NCI-H146 treated with DMSO at 0.1 percent for 48 hours (cell line): Measurements from ENCODE around the gene ADPGK.

Source experiments
- DNase-seq: peaks from one replicate; lab custom pipeline; 2025; ENCODE audit not compliant: unreplicated experiment; lab: John Stamatoyannopoulos, UW

ADPGK gene

DNA sequence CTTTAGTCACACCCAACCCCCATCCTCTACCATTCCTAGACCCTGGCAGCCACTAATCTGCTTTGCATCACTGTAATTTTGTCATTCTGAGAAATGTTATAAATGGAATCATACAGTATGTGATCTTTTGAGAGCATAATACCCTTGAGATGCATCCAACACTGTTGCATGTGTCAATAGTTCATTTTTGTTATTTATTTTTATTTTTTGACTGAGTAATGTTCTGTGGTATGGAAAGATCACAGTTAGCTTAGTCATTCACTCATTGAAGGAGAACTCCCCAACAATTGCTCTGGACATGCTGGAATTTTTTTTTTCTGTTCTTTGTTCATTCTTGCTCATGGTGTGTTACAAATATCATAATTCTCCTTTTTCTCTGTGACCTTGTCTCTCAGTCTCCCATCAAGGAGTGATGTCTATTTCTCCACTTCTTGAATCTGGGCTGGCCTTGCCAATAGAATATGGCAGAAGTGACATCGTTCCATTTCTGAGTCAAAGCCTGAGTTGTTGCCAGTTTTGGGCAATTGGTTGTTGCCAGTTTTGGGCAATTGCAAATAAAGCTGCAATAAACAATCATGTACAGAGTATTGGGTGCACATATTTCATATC, 6.8 kb upstream of the ADPGK start:
- no peak for DNase-seq

GRCh38 chr15:72787526-72787925, 4.0 kb upstream of the ADPGK start:
- no peak for DNase-seq

DNA sequence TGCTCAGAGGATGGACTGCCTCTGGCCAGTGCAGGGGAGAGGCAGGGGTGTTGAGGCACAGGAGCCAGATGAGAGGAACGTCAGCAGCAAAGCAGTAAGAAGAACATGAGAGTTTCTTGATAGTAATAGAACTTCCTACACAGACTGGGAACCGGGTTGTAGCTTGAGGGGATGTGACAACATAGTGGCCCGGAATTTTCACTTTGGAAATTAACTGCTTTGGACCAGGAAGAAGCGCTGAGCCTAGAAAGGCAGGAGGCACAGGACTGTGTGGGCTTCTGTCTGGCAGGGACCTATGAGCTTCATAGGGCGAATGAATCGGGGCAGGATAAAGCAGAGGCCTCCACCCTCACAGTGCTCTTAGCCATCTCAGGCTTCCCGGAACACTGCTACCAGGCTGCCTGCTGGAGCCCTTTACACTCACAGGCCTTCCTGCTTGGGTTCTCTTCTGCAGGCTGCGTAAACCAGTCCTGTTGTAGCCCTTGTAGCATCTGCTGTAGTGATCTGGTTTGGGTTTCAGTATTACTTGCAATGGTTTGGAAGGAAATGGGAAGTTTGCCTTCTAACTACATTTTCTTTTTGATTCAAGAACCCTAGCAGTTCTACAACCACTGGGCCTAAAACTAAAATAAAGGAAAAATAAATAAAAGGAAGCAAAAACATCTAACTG, 3.3 kb upstream of the ADPGK start:
- no peak for DNase-seq

DNA sequence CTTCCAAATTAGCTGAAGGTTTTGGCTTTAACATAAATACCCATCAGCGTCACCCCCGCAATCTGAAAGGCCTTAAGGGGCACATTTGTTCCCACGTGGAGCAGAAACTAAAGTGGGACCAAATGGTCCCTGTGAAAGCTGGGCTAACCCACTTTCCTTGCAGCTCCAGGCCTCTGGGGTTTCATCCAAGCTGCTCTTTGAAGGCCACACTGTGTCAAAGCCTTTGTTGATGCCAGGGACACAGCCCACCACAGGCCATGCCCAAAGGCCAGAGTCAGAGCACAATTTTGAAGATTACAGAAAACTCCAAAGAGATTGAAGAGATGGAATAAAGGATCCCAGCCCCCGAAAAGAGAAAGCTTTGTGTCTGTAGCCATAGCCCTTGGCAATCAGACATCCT, 2.7 kb upstream of the ADPGK start:
- no peak for DNase-seq

DNA sequence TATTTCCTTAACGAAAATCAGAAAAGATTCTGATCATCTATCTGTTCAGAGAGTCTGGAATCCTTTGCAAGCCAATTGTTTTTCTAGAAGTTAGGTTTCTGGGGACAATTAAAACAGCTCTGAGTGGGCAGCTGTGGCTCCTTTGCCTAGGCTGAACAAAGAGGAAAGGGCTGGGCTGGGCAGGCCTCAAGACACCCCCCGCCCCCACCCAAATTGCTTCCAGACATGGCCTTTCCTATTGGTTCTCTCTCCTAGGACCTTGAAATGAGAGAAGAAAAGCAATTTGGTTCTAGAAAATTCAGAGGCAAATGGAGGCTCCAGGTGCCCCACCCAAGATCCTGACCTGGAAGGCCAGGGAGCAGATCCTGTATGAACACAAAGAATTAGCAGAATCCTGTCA, 2.3 kb upstream of the ADPGK start:
- no peak for DNase-seq

DNA sequence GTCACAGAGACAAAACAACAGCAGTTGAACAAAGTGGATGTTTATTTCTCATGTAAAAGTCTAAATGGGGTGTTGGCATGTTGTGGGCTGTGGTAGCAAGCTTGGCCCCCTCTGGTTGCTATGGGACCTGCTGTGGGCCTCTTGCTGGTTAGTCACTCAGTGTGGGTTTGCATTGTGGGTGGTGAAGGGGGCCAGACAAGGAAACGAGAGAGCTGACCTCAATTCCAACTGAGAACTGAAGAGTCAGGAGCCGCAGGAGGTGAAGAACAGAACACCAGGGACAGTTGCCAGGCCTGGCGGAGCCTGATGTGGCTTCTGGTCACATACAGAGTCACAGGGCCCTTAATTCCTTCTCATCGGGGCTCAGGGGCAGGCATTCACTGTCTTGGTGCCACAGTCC, 1.9 kb upstream of the ADPGK start:
- DNase-seq, result no peak

DNA sequence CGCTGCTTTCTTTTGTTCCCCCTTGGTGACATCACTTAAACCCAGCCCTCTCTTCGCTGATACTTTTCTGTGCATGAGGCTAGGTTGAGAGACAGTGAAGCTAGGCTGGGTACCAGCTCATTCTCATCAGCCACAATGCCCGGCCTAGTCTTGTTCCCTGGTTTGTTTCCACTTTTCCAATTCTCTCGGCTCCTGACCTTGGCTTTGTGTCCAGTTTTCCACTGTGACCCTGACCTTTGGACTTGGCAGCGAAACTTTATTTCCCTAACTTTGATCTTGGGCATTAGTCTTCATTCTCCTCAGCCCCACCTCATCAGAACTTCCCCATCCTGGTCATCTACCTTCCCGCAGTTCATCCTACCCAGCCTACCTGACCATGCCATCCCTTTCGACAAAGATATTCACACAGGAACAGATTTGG, 908 bp upstream of the ADPGK start:
- no peak for DNase-seq

- no peak for DNase-seq
Observed at GRCh38 chr15:72783004-72783639, 436 bp downstream of the ADPGK start.

DNA sequence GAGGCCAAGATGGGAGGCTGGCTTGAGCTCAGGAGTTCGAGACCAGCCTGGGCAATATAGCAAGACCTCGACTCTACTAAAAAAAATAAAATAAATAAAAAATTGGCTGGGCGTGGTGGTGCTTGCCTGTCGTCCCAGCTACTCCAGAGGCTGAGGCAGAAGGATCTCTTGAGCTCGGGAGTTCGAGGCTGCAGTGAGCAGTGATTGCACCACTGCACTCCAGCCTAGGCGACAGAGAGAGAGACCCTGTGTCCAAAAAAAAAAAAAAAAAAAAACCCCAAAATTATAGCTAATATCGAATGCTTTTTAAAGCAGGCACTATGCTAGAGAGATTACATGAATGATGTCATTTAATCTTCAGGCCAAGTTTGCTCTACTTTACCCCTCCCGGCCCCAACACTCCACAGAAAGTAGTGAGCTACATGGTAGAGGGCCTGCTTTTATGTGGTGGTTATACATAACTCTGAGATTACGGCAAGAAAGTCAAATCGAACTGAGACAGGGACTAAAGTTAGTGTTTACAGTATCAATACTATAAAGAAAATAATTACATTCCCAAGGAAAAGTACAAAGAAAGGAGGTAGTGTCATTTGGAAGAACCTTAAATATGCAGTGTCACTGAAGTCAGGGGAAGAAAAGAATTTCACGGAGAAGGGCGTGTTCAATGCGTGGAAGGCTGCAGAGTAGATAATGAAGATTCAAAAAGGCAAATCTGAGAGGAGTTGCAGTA, 1.1 kb downstream of the ADPGK start:
- DNase-seq, result no peak

- no peak for DNase-seq
Observed at GRCh38 chr15:72781631-72782030, 1.9 kb downstream of the ADPGK start.

DNA sequence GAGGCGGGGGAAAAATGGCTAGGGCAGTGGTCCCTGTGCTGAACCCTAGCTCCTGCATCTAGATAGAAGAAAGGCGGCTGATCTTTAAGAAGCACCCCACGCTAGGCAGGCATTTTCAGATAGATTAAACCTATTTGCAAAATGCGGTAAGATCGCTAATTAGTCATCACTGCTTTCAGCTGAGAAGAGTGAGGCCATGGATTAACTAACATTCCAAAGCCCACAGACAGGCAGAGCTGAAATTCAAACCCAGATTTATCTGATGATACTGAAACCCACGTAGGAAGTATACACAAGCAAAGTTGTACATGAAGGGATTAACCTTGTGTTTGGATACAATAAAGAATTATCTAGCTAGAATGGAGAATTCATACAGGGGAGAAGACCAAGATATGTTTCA, 4.8 kb downstream of the ADPGK start:
- DNase-seq, result no peak

DNA sequence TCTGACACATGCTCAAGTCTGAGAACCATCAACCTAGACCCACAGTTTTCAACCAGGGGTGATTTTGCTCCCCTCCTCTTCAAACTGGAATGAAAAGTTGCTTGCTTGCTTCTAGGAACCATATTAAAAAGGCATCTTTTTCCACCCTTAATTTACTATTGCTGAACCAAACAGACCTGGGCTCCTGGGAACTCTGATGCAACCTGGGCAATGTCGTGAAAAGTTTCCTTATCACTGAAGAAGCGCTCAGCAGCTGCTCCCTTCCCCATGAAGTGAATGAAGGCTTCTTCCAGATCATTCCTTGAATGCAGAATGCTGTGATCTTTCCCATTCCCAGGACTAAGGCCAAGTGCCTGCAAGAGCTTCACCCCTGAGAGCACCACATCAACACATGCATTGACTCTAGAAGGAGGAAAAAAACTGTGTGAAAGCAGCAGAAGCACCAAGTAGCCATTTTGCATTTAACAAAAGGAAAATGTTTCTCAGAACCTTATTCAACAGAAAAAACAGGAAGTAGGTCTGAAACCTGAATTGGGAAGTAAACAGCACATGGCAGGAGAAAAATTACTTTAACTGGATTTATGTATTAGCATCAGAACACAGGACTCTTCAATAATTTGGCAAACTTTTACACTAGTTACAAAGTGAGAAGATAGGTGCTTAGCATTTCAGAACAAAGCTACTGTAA, 8.7 kb downstream of the ADPGK start:
- no peak for DNase-seq

- no peak for DNase-seq
Observed at GRCh38 chr15:72771329-72771725, 12.2 kb downstream of the ADPGK start.

DNA sequence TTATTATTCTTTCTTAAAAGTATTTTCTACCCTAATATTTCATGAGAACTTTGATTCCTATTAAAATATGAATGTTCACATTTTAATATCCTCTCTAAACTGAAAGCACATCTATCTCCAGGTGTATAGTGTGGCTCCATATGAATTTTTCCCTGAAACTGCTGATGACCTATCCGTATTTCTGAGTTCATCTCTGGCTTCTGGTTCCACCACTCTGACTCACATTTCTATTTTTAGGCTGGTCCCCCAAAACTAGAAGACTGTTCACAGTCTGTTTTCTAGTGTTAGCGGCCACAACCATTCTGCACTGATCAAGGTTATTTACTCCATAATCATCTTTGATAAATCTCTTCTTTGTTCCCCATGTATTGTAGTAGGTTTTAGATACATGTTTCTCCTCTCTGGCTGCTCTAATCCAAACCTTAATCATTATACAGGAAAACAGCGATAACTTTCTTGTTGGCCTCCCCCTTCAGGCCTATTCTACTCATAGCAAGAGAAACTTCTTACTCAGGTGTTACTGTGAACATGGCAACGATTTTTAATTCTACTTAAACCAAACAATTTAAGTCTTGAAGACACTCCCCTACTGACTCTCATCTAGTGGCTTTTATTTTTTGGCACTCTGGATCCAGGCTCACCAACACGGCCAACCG, 12.8 kb downstream of the ADPGK start:
- no peak for DNase-seq

- no peak for DNase-seq
Observed at GRCh38 chr15:72766780-72767179, 16.8 kb downstream of the ADPGK start.

- DNase-seq, result no peak
Observed at GRCh38 chr15:72766025-72766424, 17.5 kb downstream of the ADPGK start.

GRCh38 chr15:72764656-72765055, 18.9 kb downstream of the ADPGK start:
- no peak for DNase-seq

DNA sequence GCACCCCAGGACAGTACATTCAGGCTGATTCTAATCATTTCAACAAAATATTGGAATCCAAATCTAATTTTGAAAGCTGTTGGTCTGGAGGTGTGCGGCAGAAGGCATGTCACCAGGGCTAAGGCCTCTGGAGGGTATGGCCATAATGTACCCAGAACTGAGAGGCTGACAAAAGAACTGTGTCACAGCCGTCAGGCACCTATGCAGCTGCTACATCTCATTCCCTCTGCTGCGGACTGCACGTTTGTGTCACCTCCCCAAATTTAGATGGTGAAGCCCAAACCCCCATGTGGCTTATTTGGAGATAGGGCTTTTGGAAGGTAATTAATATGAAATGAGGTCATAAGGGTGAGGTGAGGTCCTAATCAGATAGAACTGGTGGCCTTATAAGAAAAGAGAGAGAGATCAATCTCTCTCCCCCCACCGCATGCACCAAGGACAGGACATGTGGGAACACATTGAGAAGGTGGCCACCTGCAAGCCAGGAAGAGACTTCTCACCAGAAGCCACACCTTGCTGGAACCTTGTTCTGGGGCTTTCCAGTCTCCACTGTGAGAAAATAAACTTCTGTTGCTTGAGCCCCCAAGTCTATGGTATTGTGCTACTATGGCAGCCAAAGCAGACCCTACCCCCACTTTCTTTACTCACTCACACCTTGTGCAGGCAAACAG, 22.8 kb downstream of the ADPGK start:
- DNase-seq, result no peak

DNA sequence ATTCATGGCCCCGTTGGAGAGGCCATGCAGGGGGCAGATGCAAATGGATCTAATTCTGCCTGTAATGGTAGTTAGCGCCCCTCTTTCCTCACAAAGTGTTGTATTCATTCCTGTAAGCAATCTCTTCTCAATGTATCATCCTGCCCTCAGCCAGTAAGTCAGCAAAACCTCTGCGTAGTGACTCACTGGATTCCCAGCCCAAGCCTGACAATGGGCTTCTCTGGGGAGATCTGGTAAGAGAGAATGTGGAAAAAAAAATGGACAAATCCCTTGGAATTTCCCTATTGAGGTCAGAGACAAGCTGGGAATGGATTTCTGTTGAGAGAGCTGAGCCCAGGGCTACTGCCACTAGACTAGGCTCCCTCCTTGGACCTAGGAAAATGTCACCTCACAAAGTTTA, 25.4 kb downstream of the ADPGK start:
- no peak for DNase-seq

DNA sequence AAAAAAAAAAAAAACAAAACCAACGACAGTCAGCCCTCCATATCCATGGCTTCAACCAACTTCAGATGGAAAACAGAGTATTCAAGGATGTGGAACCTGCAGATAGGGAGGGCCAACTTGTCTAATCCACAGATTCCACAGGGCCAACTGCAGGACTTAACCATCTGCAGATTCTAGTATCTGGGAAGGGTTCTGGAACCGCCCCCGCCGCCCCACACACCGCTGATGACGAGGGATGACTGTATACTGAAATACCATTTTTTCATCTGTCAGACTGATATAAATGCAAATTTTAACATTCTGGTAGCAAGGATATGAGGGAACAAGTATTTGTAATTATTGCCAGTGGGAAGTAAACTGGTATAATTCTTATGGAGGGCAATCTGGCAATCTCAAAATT, 29.5 kb downstream of the ADPGK start:
- DNase-seq, result no peak
